GM12878 (cell line): ENCODE data around the gene IFI27L1. TPM values are rescaled to one million over a fixed set of nuclear protein-coding genes. Genes with fewer than 3 reads are reported as not detected.

Experiments
- ATAC-seq: fragments of 200-7000 bp; cut with Tn5 transposase; 3 replicates; pipeline ENCODE4 v1.9.1; 2020; ENCODE audit warnings: mild to moderate bottlenecking, moderate library complexity
- BruUV-seq: library from RNA; stranded (reverse); fragments of 400-500 nt; replicated peaks from 2 replicates; lab custom pipeline; 2021; lab: Mats Ljungman, UMichigan
- CTCF ChIA-PET: fragments of 300-600 bp; sonication (Branson Sonifier 250); formaldehyde crosslinking; extraction: SDS; loops from one replicate; lab custom pipeline; 2021; ENCODE audit warnings: inconsistent platforms; lab: Yijun Ruan, JAX
- POLR2A ChIA-PET: fragments of 350-600 bp; formaldehyde crosslinking; extraction: SDS; loops from one replicate; lab custom pipeline; 2021; ENCODE audit warnings: inconsistent platforms; lab: Charles Lee
- RAD21 ChIA-PET: fragments of 300-600 bp; sonication (Branson Sonifier 250); formaldehyde crosslinking; loops from one replicate; lab custom pipeline; 2023; ENCODE audit warnings: antibody characterized with exemption; ENCODE audit not compliant: unreplicated experiment; lab: Charles Lee
- SMC1A ChIA-PET: fragments of 300-600 bp; sonication (Branson Sonifier 250); formaldehyde crosslinking; loops from one replicate; lab custom pipeline; 2023; ENCODE audit not compliant: unreplicated experiment, uncharacterized antibody; lab: Charles Lee
- DNase-seq: peaks from one replicate; pipeline ENCODE4 v3.0.0-alpha.2; 2011; ENCODE audit warnings: low read depth, low spot score
- FAIRE-seq: peaks from 3 replicates; lab custom pipeline; 2011; peaks lifted over from hg19 to GRCh38; lab: Jason Lieb, UNC
- H2AFZ ChIP-seq: 2 replicates; pipeline ENCODE4 v1.6.0; 2011; ENCODE audit warnings: low read depth, low read length, control low read depth; ENCODE audit not compliant: control insufficient read depth
- H3K27ac ChIP-seq: 2 replicates; pipeline ENCODE4 v1.5.1; 2011; ENCODE audit warnings: control low read depth; ENCODE audit not compliant: control insufficient read depth, insufficient read depth
- H3K27me3 ChIP-seq, 2 experiments: replicated peaks in 1 of 2; 2 replicates each; pipeline versions ENCODE4 v1.6.0 to v1.6.1; 2011; ENCODE audit warnings: low read length in 1 of 2; ENCODE audit not compliant: control insufficient read depth in 2 of 2, insufficient read depth in 2 of 2
- H3K36me3 ChIP-seq, 2 experiments: 2 replicates each; pipeline ENCODE4 v1.5.1; 2011; ENCODE audit warnings: low read length in 1 of 2; ENCODE audit not compliant: control insufficient read depth in 2 of 2, insufficient read depth in 2 of 2
- H3K4me1 ChIP-seq: 2 replicates; pipeline ENCODE4 v1.6.1; 2011; ENCODE audit warnings: mild to moderate bottlenecking, low read length, moderate library complexity, mixed read lengths; ENCODE audit not compliant: control insufficient read depth, insufficient read depth
- H3K4me2 ChIP-seq: 2 replicates; pipeline ENCODE4 v1.6.0; 2011; ENCODE audit warnings: control low read depth; ENCODE audit not compliant: control insufficient read depth, insufficient read depth
- H3K4me3 ChIP-seq: fragments of 200-600 bp; sonication (generic); 2 replicates; pipeline ENCODE4 v1.5.1; 2016
- H3K79me2 ChIP-seq: 2 replicates; pipeline ENCODE4 v1.6.0; 2011; ENCODE audit warnings: low read length; ENCODE audit not compliant: control insufficient read depth, insufficient read depth
- H3K9ac ChIP-seq: 2 replicates; pipeline ENCODE4 v1.8.0; 2011; ENCODE audit warnings: low read length, control low read depth, mixed read lengths; ENCODE audit not compliant: control insufficient read depth, insufficient read depth
- H3K9me3 ChIP-seq: replicated peaks from 3 replicates; pipeline ENCODE4 v1.5.1; 2011; ENCODE audit warnings: mild to moderate bottlenecking, low read length; ENCODE audit not compliant: control insufficient read depth, insufficient read depth
- H4K20me1 ChIP-seq: 2 replicates; pipeline ENCODE4 v1.6.0; 2011; ENCODE audit not compliant: control insufficient read depth, insufficient read depth
- BACH1 ChIP-seq: fragments of 450-650 bp; IDR thresholded peaks from 2 replicates; pipeline ENCODE4 v1.6.1; 2017; ENCODE audit warnings: mild to moderate bottlenecking, borderline replicate concordance
- CBX3 ChIP-seq: fragments of 200-600 bp; sonication (generic); IDR thresholded peaks from 2 replicates; pipeline ENCODE4 v1.6.1; 2016; ENCODE audit warnings: low read depth, borderline replicate concordance
- IKZF1 ChIP-seq: fragments of 450-650 bp; conservative IDR thresholded peaks from 2 replicates; pipeline ENCODE4 v1.6.1; 2017; ENCODE audit warnings: antibody characterized with exemption, mild to moderate bottlenecking
- NFYA ChIP-seq: IDR thresholded peaks from 2 replicates; pipeline ENCODE4 v1.6.1; 2011; ENCODE audit warnings: low read depth, mild to moderate bottlenecking, low read length, improper control_type of control experiment, borderline replicate concordance
- NKRF ChIP-seq: fragments of 450-650 bp; conservative IDR thresholded peaks from 2 replicates; pipeline ENCODE4 v1.6.1; 2017; ENCODE audit warnings: mild to moderate bottlenecking, moderate library complexity
- POLR2AphosphoS5 ChIP-seq: IDR thresholded peaks from 2 replicates; pipeline ENCODE4 v1.6.1; 2011; ENCODE audit warnings: mild to moderate bottlenecking, low read length, inconsistent platforms
- RFX5 ChIP-seq: IDR thresholded peaks from 2 replicates; pipeline ENCODE4 v1.6.1; 2011; ENCODE audit warnings: low read depth, low read length, improper control_type of control experiment
- SMAD1 ChIP-seq: fragments of 450-650 bp; IDR thresholded peaks from 2 replicates; pipeline ENCODE4 v1.6.1; 2018; ENCODE audit warnings: mild to moderate bottlenecking, low read depth; ENCODE audit not compliant: partially characterized antibody
- STAT1 ChIP-seq: fragments of 450-650 bp; conservative IDR thresholded peaks from 2 replicates; pipeline ENCODE4 v1.6.1; 2014; ENCODE audit warnings: antibody characterized with exemption, mild to moderate bottlenecking
- SUPT20H ChIP-seq: IDR thresholded peaks from 2 replicates; pipeline ENCODE4 v1.6.1; 2011; ENCODE audit warnings: low read depth, mild to moderate bottlenecking, low read length, moderate library complexity, borderline replicate concordance; ENCODE audit not compliant: control insufficient read depth
- TAF1 ChIP-seq: IDR thresholded peaks from 2 replicates; pipeline ENCODE4 v1.6.1; 2011; ENCODE audit warnings: mild to moderate bottlenecking, low read depth, low read length, borderline replicate concordance
- TCF7 ChIP-seq: IDR thresholded peaks from 2 replicates; pipeline ENCODE4 v1.6.1; 2014; ENCODE audit warnings: antibody characterized with exemption, borderline replicate concordance
- ZNF274 ChIP-seq: IDR thresholded peaks from one replicate; pipeline ENCODE4 v1.8.0; 2011; ENCODE audit not compliant: insufficient read length, insufficient read depth
- WGBS: methylation state at CpG from one replicate; pipeline ENCODE4 v1.1.6; 2016; ENCODE audit warnings: low lambda C conversion rate; ENCODE audit not compliant: insufficient replicate concordance, insufficient coverage; ENCODE audit errors: missing lambda C conversion rate; 5-methylcytosine and 5-hydroxymethylcytosine counted together
- in situ Hi-C: fragments of 300-500 bp; cut with MboI; formaldehyde crosslinking; loops from 9 replicates; pipeline ENCODE4 v1.14.3; 2018; ENCODE audit warnings: mixed read lengths
- intact Hi-C: fragments of 100-400 bp; cut with micrococcal nuclease; formaldehyde crosslinking; loops from one replicate; pipeline ENCODE4 v1.14.2; 2022; ENCODE audit not compliant: unreplicated experiment
- polyA plus RNA-seq, 11 experiments: library from polyadenylated mRNA; depleted of rRNA in 4 of 11; unstranded in 6 of 11; stranded (reverse) in 5 of 11; fragments of >200 nt; fragmentation: Nextera tagmentation in 4 of 11; fragmentation: Illumina TruSeq in 1 of 11; extraction: Ambion mirVana in 4 of 11; extraction: Trizol in 1 of 11; gene quantifications; 1 replicate in 1 of 11; 2 replicates in 10 of 11; pipeline versions ENCODE4 v1.2.1 to v1.2.3, GENCODE V29; 2011 to 2016; ENCODE audit warnings: inconsistent platforms in 2 of 11, missing spikeins in 2 of 11, low read depth in 1 of 11
- total RNA-seq, 4 experiments: library from RNA; depleted of rRNA in 3 of 4; stranded (reverse); fragments of >200 nt in 3 of 4; fragmentation: Illumina TruSeq in 1 of 4; extraction: Trizol in 1 of 4; gene quantifications; 2 replicates each; pipeline versions ENCODE4 v1.2.1 to v1.2.3, GENCODE V29; 2013 to 2021

IFI27L1 gene
- total and polyA plus RNA-seq, 10 of the 15 experiments (the other 5 are each of a cell fraction or from before 2014, with no cell fraction given), result 17.4 to 38.8 (median 27.6) TPM

GRCh38 chr14:94048691-94049624, 32.2 kb upstream of the IFI27L1 start:
- no TSS peak for BruUV-seq
- FAIRE-seq, result no peak
- no peaks in the 10 kb centered on the region for H4K20me1 ChIP-seq
- peaks cover 31 to 36% of the 10 kb centered on the region in 2 experiments for H3K36me3 ChIP-seq
- no peak for DNase-seq
- H3K9me3 ChIP-seq, result no peaks in the 10 kb centered on the region
- no peaks in the 10 kb centered on the region for H3K4me1 ChIP-seq
- SMC1A ChIA-PET, result interaction anchor here (0.8 to 2.0 kb wide), 6 partner anchors 11 to 88 kb away, joined by 3 to 5 read pairs (median 3); no protein-coding TSS in a partner anchor
- no peak for TF ChIP-seq NKRF
- no peak for TF ChIP-seq TAF1
- no peak for TF ChIP-seq IKZF1
- no peak for TF ChIP-seq CBX3
- TF ChIP-seq TCF7, result no peak
- TF ChIP-seq STAT1, result no peak
- no peak for TF ChIP-seq ZNF274
- no peak for TF ChIP-seq RFX5
- TF ChIP-seq SUPT20H, result no peak
- no peak for TF ChIP-seq NFYA
- peak; percentile 39; the same call in 1 of the 2 replicates for TF ChIP-seq POLR2AphosphoS5
- peak; percentile 38 for TF ChIP-seq SMAD1
- no peak for TF ChIP-seq BACH1
- RAD21 ChIA-PET, result interaction anchor here (1.3 kb wide), 1 partner anchor 88 kb away, joined by 3 read pairs; no protein-coding TSS in a partner anchor
- no peak overlapping the region for H2AFZ ChIP-seq
- no peaks in the 10 kb centered on the region for H3K27me3 ChIP-seq
- POLR2A ChIA-PET, result no interaction called here
- H3K4me2 ChIP-seq, result no peak overlapping the region
- no peak overlapping the region for H3K9ac ChIP-seq
- in situ Hi-C loops, result no loop called here
- intact Hi-C loops, result no loop called here
- no peaks in the 10 kb centered on the region for H3K79me2 ChIP-seq
- no peak overlapping the region for H3K4me3 ChIP-seq
- WGBS, result 89% methylated on average over 10 of the region's 10 CpGs
- H3K27ac ChIP-seq, result no peak overlapping the region
- CTCF ChIA-PET, result interaction anchor here (1.5 to 2.9 kb wide), 3 partner anchors 12 to 88 kb away, joined by 9 to 12 read pairs (median 10); no protein-coding TSS in a partner anchor
- no peak for ATAC-seq
